ENCODE measurements around the gene UBASH3B. TPM values are rescaled to one million over a fixed set of nuclear protein-coding genes. Genes with fewer than 3 reads are reported as not detected.
A peak's percentile ranks its signal among the peaks of the same experiment; 100 is the strongest.

The UBASH3B gene
- total RNA-seq, 1 donor from 2014 or later: 2.0 TPM

GRCh38 chr11:122791411-122791810 lies 135.9 kb downstream of the UBASH3B start:
- Histone ChIP-seq H3K4me1 (no peaks in the 10 kb centered on the region), H3F3A (ENCODE audit: low read depth) (no peaks in the 10 kb centered on the region), H3K27ac (no peak overlapping the region), H3K4me3 (no peak overlapping the region), H4K20me1 (ENCODE audit: low read depth) (no peaks in the 10 kb centered on the region), H3K9ac (no peak overlapping the region), H3K9me3 (ENCODE audit: low read depth) (no peaks in the 10 kb centered on the region), H3K27me3 (no peaks in the 10 kb centered on the region), H3K4me2 (no peak overlapping the region), H3K36me3 (no peaks in the 10 kb centered on the region), H3K79me2 (ENCODE audit: low read depth) (no peaks in the 10 kb centered on the region), H2AFZ (replicated peaks) (no peak overlapping the region)
- Mint-ChIP-seq H3K27me3 (ENCODE audit: insufficient read depth, low read depth) (peaks cover 2% of the 10 kb centered on the region), H3K9me3 (no peaks in the 10 kb centered on the region), H3K27ac (no peak overlapping the region), H3K4me3 (no peak overlapping the region), H3K4me1 (peaks cover 2% of the 10 kb centered on the region), H3K36me3 (no peaks in the 10 kb centered on the region)
- no peak for TF ChIP-seq EZH2 (IDR thresholded peaks at IDR 0.05)
- TF ChIP-seq EZH2phosphoT487 (IDR thresholded peaks at IDR 0.05): no peak
- no peak for TF ChIP-seq CTCF (IDR thresholded peaks at IDR 0.05)
- DNase-seq (ENCODE audit: low spot score): no peak

- Mint-ChIP-seq H3K4me1 (peaks cover 2% of the 10 kb centered on the region), H3K9me3 (no peaks in the 10 kb centered on the region), H3K27me3 (ENCODE audit: insufficient read depth, low read depth) (peaks cover 2% of the 10 kb centered on the region), H3K36me3 (peaks cover 3% of the 10 kb centered on the region), H3K4me3 (no peak overlapping the region), H3K27ac (peak overlapping the region; percentile 22)
- Histone ChIP-seq H3K36me3 (no peaks in the 10 kb centered on the region), H3K9ac (no peak overlapping the region), H3K4me2 (no peak overlapping the region), H3K4me1 (no peaks in the 10 kb centered on the region), H3K27me3 (no peaks in the 10 kb centered on the region), H3K9me3 (ENCODE audit: low read depth) (no peaks in the 10 kb centered on the region), H2AFZ (replicated peaks) (no peak overlapping the region), H3K79me2 (ENCODE audit: low read depth) (no peaks in the 10 kb centered on the region), H4K20me1 (ENCODE audit: low read depth) (no peaks in the 10 kb centered on the region), H3K27ac (no peak overlapping the region), H3F3A (ENCODE audit: low read depth) (no peaks in the 10 kb centered on the region), H3K4me3 (no peak overlapping the region)
- no peak for DNase-seq (ENCODE audit: low spot score)
- TF ChIP-seq CTCF (IDR thresholded peaks at IDR 0.05) (no peak), EZH2phosphoT487 (IDR thresholded peaks at IDR 0.05) (no peak), EZH2 (IDR thresholded peaks at IDR 0.05) (no peak)
These were observed 136.3 kb downstream of the UBASH3B start for GRCh38 chr11:122791836-122792235.

- H3K4me1 ChIP-seq: no peaks in the 10 kb centered on the region
- Mint-ChIP-seq H3K27ac (no peak overlapping the region), H3K9me3 (no peaks in the 10 kb centered on the region), H3K4me1 (peaks cover 5% of the 10 kb centered on the region), H3K36me3 (peaks cover 7% of the 10 kb centered on the region), H3K27me3 (ENCODE audit: insufficient read depth, low read depth) (peaks cover 2% of the 10 kb centered on the region), H3K4me3 (no peak overlapping the region)
- TF ChIP-seq EZH2phosphoT487 (IDR thresholded peaks at IDR 0.05) (no peak), EZH2 (IDR thresholded peaks at IDR 0.05) (no peak), CTCF (IDR thresholded peaks at IDR 0.05) (no peak)
- no peaks in the 10 kb centered on the region for H3K27me3 ChIP-seq
- H3K9ac ChIP-seq: no peak overlapping the region
- H3K4me3 ChIP-seq: no peak overlapping the region
- no peak overlapping the region for H3K27ac ChIP-seq
- no peaks in the 10 kb centered on the region for H3K79me2 ChIP-seq (ENCODE audit: low read depth)
- H3K36me3 ChIP-seq: no peaks in the 10 kb centered on the region
- no peaks in the 10 kb centered on the region for H3K9me3 ChIP-seq (ENCODE audit: low read depth)
- H3F3A ChIP-seq (ENCODE audit: low read depth): no peaks in the 10 kb centered on the region
- no peak for DNase-seq (ENCODE audit: low spot score)
- no peak overlapping the region for H3K4me2 ChIP-seq
- no peaks in the 10 kb centered on the region for H4K20me1 ChIP-seq (ENCODE audit: low read depth)
- H2AFZ ChIP-seq (replicated peaks): no peak overlapping the region
These were observed 138.0 kb downstream of the UBASH3B start for GRCh38 chr11:122793515-122793914.

Data from neural progenitor cell (in vitro differentiated cells).